Hippocampal formation (tissue), 2 donors: ENCODE data around the gene AKAIN1.

Experiments used
- DNase-seq, 2 donors: peaks; one replicate each; lab custom pipeline; 2025; lab: John Stamatoyannopoulos, UW

The AKAIN1 gene, protein sequence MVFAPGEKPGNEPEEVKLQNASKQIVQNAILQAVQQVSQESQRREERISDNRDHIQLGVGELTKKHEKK

DNA sequence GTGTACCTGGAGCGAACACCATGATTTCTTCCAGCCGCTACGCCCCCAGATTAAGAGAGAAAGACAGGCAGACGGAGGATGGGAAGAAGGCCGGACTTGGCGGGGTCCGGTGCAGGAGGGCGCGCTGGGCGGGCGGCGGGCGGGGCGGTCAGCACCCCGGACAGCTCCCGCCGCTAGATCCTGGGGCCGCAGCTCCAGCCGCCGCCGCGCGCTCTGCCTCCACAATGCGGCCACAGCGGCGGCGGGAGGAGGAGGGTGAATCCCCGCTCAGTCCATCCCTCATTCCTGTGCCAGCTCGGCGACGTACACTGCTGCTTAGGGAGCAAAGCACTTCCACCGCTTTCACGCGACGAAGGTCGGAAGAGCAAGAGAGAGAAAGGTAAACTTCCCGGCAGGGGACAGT, at the start of gene AKAIN1:
TSS of gene AKAIN1 (minus strand) at position 226 of the 403 bp plus-strand sequence. CDS start at position 22, 204 bp downstream.
- peak in 1 of 2 donors; percentile 7 for DNase-seq

DNA sequence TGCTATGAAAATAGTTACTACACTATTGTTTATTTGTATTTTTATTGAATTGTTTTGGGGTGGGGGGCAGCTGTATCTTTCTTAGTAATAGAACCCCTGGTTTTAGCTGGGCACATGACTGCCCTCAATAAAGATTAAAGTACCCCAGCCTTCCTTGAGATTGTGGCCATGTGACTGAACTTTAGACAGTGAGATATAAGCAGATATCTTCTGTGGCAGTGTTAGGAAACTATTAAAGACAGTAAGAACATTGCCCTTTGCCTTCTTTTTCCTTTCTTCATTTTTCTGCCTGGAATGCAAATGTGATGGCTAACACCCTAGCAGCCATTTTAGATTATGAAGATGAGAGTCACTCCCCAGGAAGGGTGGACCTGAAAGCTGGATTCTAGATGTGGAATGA, 47.9 kb upstream of the AKAIN1 start:
- DNase-seq = no peak

DNA sequence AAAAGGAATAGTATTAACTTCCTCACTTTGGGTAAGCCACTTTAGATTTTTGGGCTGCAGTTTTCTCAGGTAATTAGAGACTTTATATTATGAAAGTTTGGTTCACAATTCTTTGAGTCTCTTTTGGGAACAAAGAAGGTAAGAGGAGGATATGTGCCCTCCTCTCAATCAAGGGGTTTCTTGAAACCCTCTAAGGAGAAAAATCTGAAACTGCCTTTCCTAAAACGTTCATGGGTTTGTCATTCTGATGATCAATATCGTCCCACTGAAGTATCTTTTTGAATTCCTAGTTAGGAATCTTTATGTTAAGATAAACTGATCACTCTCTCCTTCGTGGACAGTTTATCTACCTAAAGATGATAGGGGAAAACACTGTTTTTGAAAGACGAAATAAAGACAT, 42.4 kb upstream of the AKAIN1 start:
- DNase-seq = no peak

DNA sequence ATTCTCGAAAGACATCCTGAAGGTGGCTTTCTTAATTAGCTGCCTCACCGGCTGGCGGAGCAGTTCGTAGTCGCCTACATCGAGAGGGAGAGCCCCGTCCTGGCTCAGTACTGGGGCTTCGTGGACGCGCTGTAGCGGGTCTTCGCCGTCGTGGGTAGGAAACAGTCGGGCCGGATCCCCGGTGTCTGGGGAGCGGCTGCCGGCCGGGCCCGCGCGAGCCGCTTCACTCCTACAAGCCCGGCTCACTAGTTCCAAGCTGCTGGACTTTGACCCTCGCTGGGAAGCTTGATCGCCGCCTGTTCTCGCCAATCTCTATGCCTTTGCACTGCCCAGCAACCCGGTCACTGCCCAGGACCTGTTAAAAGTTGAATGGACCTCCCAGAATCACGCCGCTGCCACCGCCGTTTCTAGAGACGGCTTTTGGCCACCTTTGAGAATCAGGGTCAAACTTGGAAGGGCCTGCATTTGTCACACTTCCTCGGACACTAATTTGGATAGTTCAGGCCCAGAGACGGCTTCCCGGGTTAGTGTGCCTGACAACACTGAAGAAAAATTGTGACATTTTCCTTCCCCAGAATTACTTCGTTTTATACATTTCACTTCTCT, 41.4 kb upstream of the AKAIN1 start:
- no peak for DNase-seq

DNA sequence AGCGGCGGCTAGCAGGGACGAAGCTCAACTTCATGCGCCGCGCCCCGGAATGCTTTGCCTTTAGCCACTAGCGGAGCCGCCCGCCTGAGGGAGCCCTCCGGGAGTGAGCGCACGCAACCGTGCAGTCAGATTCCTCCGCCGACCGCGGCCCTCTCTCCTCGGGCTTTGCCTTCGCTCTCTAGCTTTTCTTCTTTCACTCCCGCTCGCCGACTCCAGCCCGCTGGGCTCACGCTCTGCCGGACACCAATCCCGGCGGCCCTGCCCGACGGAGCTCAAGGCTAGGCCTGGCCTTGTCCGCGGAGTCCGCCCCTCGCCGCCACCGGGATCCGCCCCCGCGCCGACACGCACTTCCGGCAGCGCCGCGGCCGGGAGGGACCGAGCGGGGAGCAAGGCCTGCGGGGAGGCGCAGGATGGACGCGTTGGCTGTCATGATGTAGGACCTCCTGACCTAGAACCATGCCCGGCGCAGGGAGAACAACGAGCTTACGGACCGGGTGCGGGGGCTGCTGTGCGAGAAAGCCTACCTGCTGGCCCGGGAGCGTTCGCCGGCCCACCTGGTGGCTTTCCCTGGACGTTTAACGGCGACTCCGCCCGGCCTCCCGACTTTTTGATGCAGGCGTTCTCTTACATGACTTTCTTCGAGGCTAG, 40.8 kb upstream of the AKAIN1 start:
- DNase-seq = peak; percentile 88 to 90

DNA sequence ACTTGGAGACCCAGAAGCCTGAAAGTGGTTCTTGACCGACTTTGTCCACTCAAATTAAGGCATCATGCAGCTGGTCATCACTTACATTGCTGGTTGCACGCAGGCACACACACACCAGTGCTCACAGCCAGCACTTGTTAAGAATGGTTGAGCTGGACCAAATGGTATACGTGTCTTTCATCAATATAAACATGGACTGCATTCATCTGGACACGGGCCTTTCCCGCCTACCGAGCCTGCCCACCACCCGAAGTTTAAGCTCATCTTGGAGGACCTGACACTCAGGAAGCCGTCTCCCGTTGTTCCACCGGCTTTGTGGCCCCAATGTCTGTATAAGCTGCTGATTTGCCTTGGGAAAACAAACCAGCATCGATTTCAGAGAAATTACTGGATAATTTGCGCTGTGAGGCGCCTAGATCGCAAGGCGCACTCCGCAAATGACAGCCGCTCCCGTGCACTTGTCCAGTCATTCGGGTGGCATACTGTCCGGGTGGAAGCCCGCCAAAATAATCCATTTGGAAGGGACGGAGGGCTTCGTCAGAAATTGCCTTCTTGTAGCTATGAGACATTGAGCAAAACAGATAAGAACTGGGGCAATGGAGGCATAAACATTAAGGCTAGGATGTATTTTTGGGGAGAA, 40.1 kb upstream of the AKAIN1 start:
- peak; percentile 70 to 83 for DNase-seq

DNA sequence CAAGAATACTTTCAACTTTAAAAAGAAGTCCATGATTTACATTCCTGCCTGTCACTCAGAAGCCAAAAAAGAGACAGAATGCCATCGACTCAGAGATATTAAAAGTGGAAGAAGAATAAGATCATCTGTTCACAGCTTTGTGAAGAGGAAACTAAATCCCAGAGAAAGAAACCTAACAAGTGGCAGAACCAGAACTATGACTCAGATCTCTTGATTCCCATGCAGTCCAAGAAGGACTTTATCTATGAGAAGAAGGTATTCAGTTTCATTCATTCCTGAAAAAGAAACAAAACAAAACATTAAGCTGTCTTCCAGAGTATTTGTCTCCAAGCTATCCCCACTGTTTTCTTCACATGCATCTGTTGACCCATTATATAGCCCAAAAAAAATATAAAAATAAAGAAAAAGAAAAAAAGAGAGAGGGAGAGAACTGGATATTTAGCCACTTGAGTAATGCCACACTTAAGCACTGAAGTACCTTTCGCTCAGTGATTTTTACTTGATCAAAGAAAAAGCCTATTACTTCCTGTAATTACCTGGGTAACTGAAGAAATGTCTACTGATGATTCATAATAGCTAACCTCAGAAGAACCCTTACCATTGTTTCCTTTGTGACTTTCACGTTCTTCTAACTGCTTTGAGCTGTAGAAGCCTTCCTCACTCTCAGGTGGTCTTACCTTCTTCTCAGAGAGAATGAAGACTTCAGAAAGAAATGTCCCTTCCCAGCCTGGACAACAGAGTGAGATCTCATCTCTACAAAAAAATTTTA, 17.7 kb upstream of the AKAIN1 start:
- no peak for DNase-seq

DNA sequence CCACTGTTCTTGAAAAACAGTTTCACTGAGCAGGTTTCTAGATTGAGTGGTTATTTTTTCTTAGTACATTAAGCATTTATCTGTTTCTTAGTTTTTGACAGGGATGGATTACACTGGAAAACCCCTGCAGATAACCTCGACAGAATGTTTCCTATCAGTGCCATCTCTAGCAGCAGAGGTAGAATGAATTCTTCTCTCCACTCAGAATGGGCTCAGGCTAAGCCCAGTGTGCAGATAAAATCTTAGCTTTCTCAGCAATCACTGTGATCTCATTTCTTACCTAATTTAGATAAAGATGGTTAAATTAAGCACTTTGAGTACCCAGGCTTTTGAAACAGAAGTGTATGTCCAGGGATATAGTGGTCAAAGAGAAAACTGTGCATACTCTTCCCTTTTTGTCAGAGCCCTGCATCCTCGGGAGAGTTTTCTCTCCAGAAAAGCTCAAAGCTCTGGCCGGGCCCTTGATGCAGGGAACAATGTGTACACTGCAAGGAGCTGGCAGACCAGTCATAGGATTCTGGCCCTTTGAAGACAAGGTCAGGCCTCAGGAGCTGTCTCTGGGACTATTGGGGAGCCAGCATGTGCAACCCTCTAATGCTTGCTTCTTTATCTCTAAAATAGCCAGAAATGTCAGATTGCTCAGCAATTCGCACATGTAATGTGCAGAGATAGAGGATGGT, 10.6 kb upstream of the AKAIN1 start:
- DNase-seq = no peak

DNA sequence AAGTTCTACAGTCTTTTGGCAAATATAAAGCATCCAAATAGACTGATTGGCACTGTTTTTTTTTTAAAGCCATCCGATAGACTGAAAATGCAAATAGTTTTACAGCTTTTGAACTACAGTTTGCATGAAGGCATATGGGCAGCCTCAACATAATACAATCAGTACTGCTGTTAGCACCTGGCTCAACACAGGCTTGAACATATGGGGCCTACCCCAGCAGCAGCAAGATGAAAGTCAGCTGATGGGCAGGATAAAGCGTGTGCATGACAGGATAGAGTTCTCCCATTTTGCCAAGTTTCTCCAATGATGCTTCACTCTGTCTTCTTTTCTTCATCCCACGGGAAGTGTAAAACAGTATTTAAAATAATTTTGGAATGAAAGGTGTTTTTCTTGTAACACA, 1.3 kb upstream of the AKAIN1 start:
- no peak for DNase-seq

DNA sequence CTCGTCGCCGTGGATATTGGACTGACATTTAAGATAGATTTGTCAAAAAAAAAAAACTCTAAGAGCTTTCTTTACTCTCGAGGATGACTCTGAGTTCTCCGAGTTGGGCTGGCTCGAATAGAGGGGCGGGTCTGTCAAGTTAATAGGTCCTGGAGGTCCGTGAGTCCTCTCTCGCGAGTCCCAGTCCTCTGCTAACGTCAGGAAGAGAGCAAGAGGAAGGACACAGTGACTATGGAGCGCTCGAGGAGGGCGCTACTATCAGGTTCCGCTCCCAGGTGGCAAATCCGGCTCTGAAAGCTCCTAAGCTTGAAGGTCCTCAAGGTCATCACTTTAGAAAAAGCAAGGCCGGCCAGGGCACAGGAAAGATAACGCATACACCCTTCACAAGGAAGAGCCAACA, 404 bp upstream of the AKAIN1 start:
- no peak for DNase-seq

DNA sequence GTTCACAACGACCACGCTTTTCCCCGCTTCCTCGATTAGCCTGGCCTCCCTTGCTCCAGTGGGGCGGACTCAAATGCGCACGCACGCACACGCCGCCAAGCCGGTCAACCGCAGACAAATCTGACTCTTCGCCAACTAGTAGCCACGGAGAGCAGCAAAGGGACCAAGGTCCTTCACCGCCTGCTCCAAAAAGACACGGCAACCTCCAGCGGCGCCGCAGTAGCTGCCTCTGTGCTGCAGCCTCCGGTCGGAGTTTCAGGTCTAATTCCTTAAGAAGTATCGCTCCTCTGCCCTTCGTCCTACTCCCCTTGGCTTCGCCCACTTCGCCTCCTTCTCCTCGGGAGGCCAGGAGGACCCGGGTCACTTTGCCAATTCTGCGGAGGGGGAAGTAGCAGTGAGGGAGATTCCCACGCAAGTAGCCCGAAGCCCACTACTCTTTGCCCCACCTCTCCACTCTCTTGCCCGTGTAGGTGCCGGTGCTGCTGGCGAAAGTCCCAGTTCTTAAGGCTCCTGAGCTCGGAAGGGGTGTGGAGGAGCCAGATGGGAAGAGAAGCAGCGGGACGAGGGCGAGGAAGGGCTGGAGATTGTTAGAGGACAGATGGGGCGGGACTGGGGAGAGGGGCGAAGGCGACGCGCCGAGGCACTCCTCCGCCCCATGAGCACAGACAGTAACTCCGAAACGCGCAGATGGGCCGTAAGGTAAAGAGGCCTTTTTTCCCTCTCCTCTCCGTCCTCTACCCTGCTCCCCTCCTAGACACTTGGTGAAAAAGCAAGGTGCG, 615 bp downstream of the AKAIN1 start:
- no peak for DNase-seq

DNA sequence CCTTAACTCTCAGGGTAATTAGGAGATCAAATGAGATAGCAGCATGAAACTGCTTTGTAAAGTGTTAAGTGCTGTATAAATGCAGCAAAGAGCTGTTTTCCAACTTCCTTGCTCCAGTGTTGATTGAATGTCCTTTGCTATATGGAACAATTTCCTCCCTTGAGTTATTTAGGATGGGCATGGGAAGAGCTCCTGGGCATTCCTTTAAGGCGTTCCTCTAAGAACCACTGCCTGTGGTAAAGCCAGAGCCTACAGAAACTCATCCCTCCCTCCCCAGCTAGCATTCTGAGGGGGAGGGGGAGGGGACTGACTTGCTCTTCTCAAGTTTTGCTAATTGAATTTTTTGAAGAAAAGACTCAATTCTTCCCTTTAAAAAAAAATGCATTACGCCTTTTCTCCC, 1.4 kb downstream of the AKAIN1 start:
- no peak for DNase-seq

DNA sequence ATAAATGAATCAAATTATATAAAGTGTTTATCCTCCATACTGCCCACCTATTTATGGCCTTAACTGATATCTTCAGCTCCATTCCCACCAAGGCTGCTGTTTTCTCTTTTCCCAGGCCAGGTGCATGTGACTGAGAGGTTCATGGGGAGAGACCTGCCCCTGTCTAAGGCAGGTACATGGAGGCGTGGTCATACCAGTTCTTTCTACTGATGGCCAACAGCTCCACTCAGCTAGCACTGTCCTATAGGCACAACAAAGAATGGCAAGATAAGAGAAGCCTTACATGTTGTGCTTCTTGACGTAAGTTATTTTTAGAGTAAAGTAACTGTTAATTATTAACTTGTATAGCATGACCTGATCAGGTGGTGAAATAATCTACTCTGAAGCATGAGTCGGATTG, 16.8 kb downstream of the AKAIN1 start:
- DNase-seq = no peak

DNA sequence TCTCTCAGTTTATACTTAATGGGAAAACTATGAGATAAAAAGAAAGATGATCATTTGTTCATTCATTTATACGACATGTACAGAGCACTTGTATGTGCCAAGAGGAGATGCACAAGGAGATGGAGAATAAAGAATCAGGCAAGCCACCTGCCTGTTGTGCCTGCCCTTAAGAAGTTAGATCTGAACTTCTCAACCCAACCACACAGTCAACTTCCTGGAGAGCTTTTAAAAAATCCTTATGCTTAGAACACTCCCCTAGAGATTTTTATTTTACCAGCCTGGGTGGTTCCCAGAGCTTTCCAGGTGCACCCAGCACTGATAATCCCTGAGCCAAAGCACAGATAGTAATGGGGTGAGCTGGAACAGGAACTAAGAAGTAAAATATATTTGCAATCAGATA, 18.5 kb downstream of the AKAIN1 start:
- DNase-seq = no peak

DNA sequence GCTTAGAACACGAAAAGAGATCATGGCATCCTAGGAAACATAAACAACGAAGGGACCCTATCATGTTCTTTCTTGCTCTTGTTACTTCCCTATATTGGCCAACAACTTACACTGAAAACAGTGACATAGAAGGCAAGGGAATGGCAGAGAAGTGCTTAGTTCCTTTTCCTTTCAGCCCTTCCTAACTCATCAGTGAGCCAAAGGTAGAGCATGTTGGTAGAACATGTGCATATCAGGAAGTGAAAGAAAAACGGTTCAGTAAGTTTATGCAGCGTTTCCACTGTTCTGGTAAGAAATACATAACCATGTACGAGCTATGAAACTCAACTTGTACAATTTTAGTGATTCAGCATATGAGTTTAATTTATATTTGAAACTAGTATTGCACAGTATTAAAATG, 21.7 kb downstream of the AKAIN1 start:
- no peak for DNase-seq

DNA sequence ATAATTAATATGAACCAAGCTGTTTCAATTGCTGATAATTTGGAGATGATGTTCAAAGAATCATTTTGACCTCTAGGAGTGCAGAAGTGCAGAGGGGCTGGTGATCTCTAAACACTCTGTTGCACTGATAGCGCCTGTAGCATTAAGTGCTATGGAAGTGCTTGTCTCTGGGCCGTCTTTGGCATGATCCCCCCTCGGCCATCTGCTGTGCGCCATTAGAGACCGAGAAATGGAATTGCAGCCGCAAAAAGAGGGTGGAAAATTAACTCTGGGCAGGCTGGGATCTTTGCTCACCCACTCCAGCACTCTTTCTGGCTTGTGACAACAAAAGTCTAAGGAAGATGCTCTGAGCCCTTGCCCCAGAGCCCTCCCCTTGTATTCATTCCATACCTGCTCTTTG, 23.4 kb downstream of the AKAIN1 start:
- no peak for DNase-seq

DNA sequence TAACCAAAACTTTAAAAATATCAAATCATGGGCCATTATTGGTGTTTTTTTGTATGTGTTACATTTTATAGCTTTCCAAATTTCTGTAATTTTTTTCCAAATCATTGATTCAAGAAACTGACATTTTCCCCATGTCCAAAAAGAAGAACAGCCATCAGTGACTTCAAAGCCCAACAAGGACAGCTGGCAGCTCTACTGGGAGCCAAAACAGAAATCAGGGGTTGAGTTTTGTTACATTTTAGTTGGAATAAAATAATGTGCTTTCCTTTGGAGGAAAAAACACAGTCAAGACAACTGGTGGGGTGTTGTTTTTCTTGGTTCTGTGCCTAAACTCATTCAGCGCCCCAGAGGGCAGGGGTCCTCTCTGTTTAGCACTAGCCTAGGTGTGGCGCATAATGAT, 23.8 kb downstream of the AKAIN1 start:
- DNase-seq = no peak

DNA sequence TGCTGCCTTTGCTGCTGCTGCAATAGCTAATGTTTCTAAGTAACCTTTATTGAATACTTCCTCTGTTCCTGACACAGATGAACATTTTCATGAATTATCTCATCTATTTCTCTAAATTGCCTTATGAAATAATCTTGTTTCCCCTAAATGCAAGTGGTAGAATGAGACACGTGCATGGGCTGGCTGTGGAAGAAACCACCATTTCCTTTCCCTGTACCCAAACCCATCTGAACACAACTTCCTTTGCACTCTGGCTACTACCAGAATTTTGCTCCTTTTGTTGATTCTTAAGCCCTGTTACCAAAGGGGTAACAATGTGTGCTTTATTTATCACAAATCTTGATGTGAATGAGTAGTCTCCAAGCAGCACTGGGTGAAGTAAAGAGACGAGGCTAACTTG, 29.2 kb downstream of the AKAIN1 start:
- no peak for DNase-seq

DNA sequence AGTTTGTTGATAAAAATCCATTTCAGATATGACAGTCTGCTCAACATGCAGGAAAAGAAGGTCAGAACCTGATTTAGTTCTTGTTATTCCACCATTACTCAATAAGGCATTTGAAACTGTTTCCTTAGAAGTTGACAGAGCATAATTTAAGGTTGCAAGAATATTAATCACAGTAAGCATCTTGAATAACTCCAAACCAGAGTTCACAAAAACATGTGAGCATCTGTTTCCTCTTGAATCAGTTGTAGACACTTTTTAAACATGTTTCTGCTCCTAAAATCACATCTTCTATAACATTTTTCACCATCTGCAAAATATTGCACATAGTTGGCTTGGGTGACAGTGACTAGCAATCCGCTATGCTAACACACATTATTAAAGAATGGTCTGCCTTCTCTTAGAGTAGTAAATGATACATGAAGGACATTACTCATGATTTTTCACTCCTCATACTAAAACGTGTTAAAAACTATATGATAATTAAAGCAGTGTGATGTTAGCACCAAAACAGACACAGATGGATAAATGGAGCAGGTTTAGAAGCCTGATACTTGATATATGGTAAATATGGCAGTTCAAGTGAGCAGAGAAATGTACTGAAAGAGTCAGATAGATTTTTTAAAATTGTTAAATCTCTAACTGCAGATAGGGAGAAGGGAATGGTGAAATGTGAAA, 30.3 kb downstream of the AKAIN1 start:
- no peak for DNase-seq

DNA sequence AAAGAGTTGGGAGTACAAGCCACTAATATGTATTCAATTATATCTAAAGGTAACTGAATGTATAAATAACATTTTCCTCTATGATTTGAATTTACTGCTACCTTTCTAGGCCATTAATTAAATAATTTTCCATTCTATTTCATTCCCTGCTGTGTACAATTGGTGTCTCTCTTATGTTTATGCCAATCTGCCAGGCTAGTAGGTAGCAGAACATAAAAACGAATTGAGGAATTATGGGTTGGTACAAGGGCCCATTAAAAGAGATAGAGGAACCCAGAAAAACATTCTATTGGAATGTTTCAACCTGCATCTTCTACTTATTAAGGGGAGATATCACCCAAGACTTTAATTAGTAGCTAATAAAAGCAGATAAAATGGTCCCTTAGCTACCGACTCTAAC, 32.2 kb downstream of the AKAIN1 start:
- DNase-seq = no peak

DNA sequence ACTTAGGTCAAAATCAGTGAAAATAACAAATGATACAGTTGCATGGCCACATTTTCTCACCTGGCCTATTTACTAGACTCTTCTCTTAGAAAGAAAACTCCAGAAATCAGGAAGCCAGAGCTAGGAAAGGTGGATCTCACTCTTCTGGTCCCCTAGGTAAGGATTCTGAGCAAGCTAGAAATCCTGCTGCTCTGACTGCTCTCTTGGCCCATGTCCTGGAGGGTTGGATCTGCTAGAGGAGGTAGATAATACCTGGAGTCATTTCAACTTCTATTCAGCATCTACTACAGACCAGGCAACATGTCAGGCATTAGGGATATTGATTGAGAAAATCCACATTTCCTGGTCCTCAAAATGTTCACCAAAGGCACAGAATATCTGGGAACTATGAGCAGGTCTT, 34.9 kb downstream of the AKAIN1 start:
- DNase-seq = no peak
